GM23248 (cell line): Measurements from ENCODE around the gene TMED9. TPM values are rescaled to one million over a fixed set of nuclear protein-coding genes. Genes with fewer than 3 reads are reported as not detected.

Experiments used
- DNase-seq: peaks from one replicate; pipeline ENCODE4 v3.0.0-alpha.2; 2015
- H2AFZ ChIP-seq: fragments of 200-600 bp; sonication (generic); 2 replicates; pipeline ENCODE4 v1.6.1; 2016; ENCODE audit warnings: antibody characterized with exemption
- H3F3A ChIP-seq: fragments of 200-600 bp; sonication (generic); 2 replicates; pipeline ENCODE4 v1.6.1; 2016; ENCODE audit warnings: mild to moderate bottlenecking, antibody characterized with exemption, mixed run types; ENCODE audit not compliant: insufficient read depth
- H3K27ac ChIP-seq: fragments of 200-600 bp; sonication (generic); 2 replicates; pipeline ENCODE4 v1.5.1; 2016; ENCODE audit warnings: mild to moderate bottlenecking
- H3K27me3 ChIP-seq: fragments of 200-600 bp; sonication (generic); replicated peaks from 2 replicates; pipeline ENCODE4 v1.6.1; 2016; ENCODE audit warnings: mild to moderate bottlenecking; ENCODE audit not compliant: insufficient read depth
- H3K36me3 ChIP-seq: fragments of 200-600 bp; sonication (generic); 2 replicates; pipeline ENCODE4 v1.6.1; 2016; ENCODE audit warnings: low read depth, mild to moderate bottlenecking
- H3K4me1 ChIP-seq: fragments of 200-600 bp; sonication (generic); 2 replicates; pipeline ENCODE4 v1.6.1; 2016; ENCODE audit warnings: mild to moderate bottlenecking; ENCODE audit not compliant: insufficient read depth
- H3K4me2 ChIP-seq: fragments of 200-600 bp; sonication (generic); one replicate; pipeline ENCODE4 v1.6.1; 2016; ENCODE audit warnings: mild to moderate bottlenecking; ENCODE audit not compliant: unreplicated experiment
- H3K4me3 ChIP-seq: fragments of 200-600 bp; sonication (generic); 2 replicates; pipeline ENCODE4 v1.5.1; 2016; ENCODE audit warnings: mild to moderate bottlenecking
- H3K79me2 ChIP-seq: fragments of 200-600 bp; sonication (generic); 2 replicates; pipeline ENCODE4 v1.6.1; 2016; ENCODE audit warnings: mild to moderate bottlenecking; ENCODE audit not compliant: insufficient read depth
- H3K9ac ChIP-seq: fragments of 200-600 bp; sonication (generic); 2 replicates; pipeline ENCODE4 v1.6.1; 2016; ENCODE audit warnings: mild to moderate bottlenecking
- H3K9me2 ChIP-seq: fragments of 200-600 bp; sonication (generic); 2 replicates; pipeline ENCODE4 v1.6.1; 2016; ENCODE audit warnings: mixed run types, mild to moderate bottlenecking, moderate library complexity; ENCODE audit not compliant: insufficient read depth
- H3K9me3 ChIP-seq: fragments of 200-600 bp; sonication (generic); one replicate; pipeline ENCODE4 v1.6.1; 2017; ENCODE audit warnings: low read depth
- H4K20me1 ChIP-seq: fragments of 200-600 bp; sonication (generic); 2 replicates; pipeline ENCODE4 v1.6.0; 2016; ENCODE audit not compliant: insufficient read depth
- EZH2 ChIP-seq: fragments of 200-600 bp; sonication (generic); IDR thresholded peaks from 2 replicates; pipeline ENCODE4 v1.6.1; 2018; ENCODE audit warnings: antibody characterized with exemption, mild to moderate bottlenecking; ENCODE audit not compliant: insufficient read depth, poor library complexity, severe bottlenecking
- EZH2phosphoT487 ChIP-seq: fragments of 200-600 bp; sonication (generic); IDR thresholded peaks from 2 replicates; pipeline ENCODE4 v1.6.1; 2018; ENCODE audit warnings: antibody characterized with exemption, moderate library complexity, mild to moderate bottlenecking, low read depth; ENCODE audit not compliant: insufficient read depth
- WGBS, 2 experiments: methylation state at CpG; one replicate each; pipeline ENCODE4 v1.1.6; 2015 to 2017; ENCODE audit warnings: low lambda C conversion rate in 2 of 2, low coverage in 1 of 2; ENCODE audit errors: missing lambda C conversion rate in 2 of 2; 5-methylcytosine and 5-hydroxymethylcytosine counted together
- in situ Hi-C: fragments of 300-500 bp; cut with MboI; formaldehyde crosslinking; loops from 2 replicates; pipeline ENCODE4 v1.15.0; 2020
- polyA plus RNA-seq: library from polyadenylated mRNA; unstranded; fragments of >200 nt; fragmentation: Nextera tagmentation; extraction: Ambion mirVana; gene quantifications from 2 replicates; pipeline ENCODE4 v1.2.1, GENCODE V29; 2016
- total RNA-seq: library from RNA; depleted of rRNA; stranded (reverse); fragments of >200 nt; shearing (Covaris generic); gene quantifications from 2 replicates; pipeline ENCODE4 v1.2.3, GENCODE V29; 2014

The TMED9 gene
- total and polyA plus RNA-seq, 2 experiments from 2014 or later: 138 to 282 TPM

DNA sequence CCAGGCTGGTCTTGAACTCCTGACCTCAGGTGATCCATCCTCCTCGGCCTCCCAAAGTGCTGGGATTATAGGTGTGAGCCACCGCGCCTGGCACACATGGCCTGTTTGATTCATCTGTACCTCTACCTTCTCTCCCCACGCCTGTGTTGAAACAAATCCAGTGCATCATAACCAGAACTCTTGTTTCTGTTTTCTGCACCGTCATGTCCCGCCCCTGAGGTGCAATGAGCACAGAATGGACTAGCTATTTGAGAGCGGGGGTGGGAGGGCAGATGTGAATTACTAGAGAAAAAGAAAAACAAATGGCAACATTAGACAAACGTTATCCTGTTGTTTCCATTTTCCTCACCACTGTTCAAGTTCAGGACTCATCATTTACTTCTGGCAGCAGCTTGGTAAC lies 27.0 kb upstream of the TMED9 start:
- Histone ChIP-seq H3K27ac (no peak overlapping the region), H2AFZ (no peak overlapping the region), H3K4me2 (no peak overlapping the region), H3K4me1 (no peaks in the 10 kb centered on the region), H4K20me1 (no peaks in the 10 kb centered on the region), H3K4me3 (no peak overlapping the region), H3K9ac (no peak overlapping the region), H3K9me2 (no peaks in the 10 kb centered on the region), H3K79me2 (no peaks in the 10 kb centered on the region), H3F3A (no peaks in the 10 kb centered on the region), H3K27me3 (no peaks in the 10 kb centered on the region; the same call in none of the 2 replicates), H3K36me3 (no peaks in the 10 kb centered on the region), H3K9me3 (no peaks in the 10 kb centered on the region)
- in situ Hi-C loops: no loop called here
- TF ChIP-seq EZH2 (no peak), EZH2phosphoT487 (no peak)
- WGBS, 2 experiments: 54 to 59% methylated on average over 8 of the region's 8 CpGs
- DNase-seq: no peak

GRCh38 chr5:177568326-177568725 lies 23.7 kb upstream of the TMED9 start:
- Histone ChIP-seq H3K9me2 (no peaks in the 10 kb centered on the region), H3K9ac (no peak overlapping the region), H3K36me3 (no peaks in the 10 kb centered on the region), H3K4me2 (no peak overlapping the region), H2AFZ (no peak overlapping the region), H3F3A (no peaks in the 10 kb centered on the region), H4K20me1 (no peaks in the 10 kb centered on the region), H3K27me3 (no peaks in the 10 kb centered on the region; the same call in 1 of the 2 replicates), H3K4me1 (no peaks in the 10 kb centered on the region), H3K9me3 (no peaks in the 10 kb centered on the region), H3K79me2 (no peaks in the 10 kb centered on the region), H3K4me3 (no peak overlapping the region), H3K27ac (no peak overlapping the region)
- 71 to 73% methylated on average over 7 of the region's 7 CpGs for WGBS, 2 experiments
- TF ChIP-seq EZH2phosphoT487 (no peak), EZH2 (no peak)
- in situ Hi-C loops: no loop called here
- no peak for DNase-seq

DNA sequence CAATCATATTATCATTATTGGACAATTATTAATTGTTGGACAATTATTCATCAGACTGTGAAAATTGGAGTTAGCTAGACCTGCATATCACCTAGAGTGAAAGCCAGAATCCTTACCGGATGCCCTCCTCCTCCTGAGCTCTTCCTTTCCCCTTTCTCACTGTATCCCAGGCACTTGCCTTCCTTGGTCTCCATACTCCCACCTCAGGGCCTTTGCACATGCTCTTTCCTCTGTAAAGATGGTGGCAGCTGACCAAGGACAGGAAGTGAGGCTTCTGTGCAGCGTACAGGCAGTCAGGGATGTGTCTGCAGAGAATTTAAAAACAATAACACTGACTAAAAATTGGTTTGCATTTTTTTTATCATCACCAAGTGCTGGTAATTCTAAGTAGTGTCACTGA lies 22.1 kb upstream of the TMED9 start:
- in situ Hi-C loops: no loop called here
- 42 to 48% methylated on average over 2 of the region's 2 CpGs for WGBS, 2 experiments
- no peak overlapping the region for H3K4me2 ChIP-seq

DNA sequence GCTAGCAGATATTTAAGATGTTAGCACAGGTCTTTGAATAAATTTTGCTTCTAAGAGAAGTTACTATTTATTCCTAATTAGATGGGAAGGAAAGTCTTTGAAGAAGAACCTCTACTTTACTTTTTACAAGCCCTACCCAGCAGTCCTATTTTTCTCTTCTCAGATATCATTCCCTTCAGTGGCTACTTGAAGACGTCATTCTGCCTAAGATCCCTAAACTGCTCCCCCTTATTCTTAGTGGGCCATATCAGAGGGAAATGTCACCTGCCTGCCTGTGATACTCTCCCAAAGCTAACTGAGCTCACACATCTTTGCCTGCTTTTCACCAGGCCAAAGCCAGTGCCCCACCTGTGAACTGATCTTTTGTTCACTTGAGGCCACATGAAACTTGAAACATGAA lies 16.5 kb upstream of the TMED9 start:
- in situ Hi-C loops: no loop called here
- no peak for DNase-seq
- Histone ChIP-seq H3K9me2 (no peaks in the 10 kb centered on the region), H3K4me3 (no peak overlapping the region), H3K4me1 (no peaks in the 10 kb centered on the region), H3K9me3 (no peaks in the 10 kb centered on the region), H3K27me3 (peaks cover 9% of the 10 kb centered on the region; the same call in 1 of the 2 replicates), H3K9ac (no peak overlapping the region), H3K27ac (no peak overlapping the region), H3K36me3 (no peaks in the 10 kb centered on the region), H3K4me2 (no peak overlapping the region), H4K20me1 (no peaks in the 10 kb centered on the region), H3K79me2 (no peaks in the 10 kb centered on the region), H3F3A (no peaks in the 10 kb centered on the region), H2AFZ (no peak overlapping the region)
- 41 to 48% methylated on average over 1 of the region's 1 CpG for WGBS, 2 experiments
- TF ChIP-seq EZH2 (no peak), EZH2phosphoT487 (no peak)

More for the DNA sequence above, 22.1 kb upstream of the TMED9 start:
- Histone ChIP-seq H3K4me3 (no peak overlapping the region), H3K4me1 (no peaks in the 10 kb centered on the region), H2AFZ (no peak overlapping the region), H3F3A (no peaks in the 10 kb centered on the region), H3K9me2 (no peaks in the 10 kb centered on the region), H3K9ac (no peak overlapping the region), H3K79me2 (no peaks in the 10 kb centered on the region), H3K36me3 (no peaks in the 10 kb centered on the region), H4K20me1 (no peaks in the 10 kb centered on the region), H3K27me3 (peaks cover 9% of the 10 kb centered on the region), H3K9me3 (no peaks in the 10 kb centered on the region), H3K27ac (no peak overlapping the region)
- no peak for TF ChIP-seq EZH2phosphoT487
- TF ChIP-seq EZH2: no peak
- no peak for DNase-seq

DNA sequence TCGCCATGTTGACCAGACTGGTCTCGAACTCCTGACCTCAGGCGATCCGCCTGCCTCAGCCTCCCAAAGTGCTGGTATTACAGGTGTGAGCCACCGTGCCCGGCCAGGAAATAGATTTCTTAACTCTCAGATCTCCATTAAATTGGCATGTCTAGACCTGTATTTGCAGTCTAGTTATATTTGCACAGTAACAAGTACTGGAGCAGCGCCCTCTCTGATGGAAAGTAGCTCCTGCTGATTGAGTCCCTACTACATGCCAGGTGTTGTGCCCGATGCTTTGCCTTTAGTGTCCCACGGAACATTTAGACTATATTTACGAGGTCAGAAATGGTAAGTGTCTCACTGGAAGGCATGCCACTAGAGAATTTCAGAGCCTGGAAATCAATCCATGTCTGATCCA lies 15.8 kb upstream of the TMED9 start:
- H3K4me2 ChIP-seq: no peak overlapping the region
- no peak overlapping the region for H3K4me3 ChIP-seq
- H3K9me2 ChIP-seq: no peaks in the 10 kb centered on the region
- no peak overlapping the region for H3K27ac ChIP-seq
- H3K27me3 ChIP-seq: peaks cover 9% of the 10 kb centered on the region; the same call in 1 of the 2 replicates
- in situ Hi-C loops: no loop called here
- H3K9me3 ChIP-seq: no peaks in the 10 kb centered on the region
- no peaks in the 10 kb centered on the region for H3K4me1 ChIP-seq
- DNase-seq: no peak
- no peak overlapping the region for H2AFZ ChIP-seq
- no peaks in the 10 kb centered on the region for H3K36me3 ChIP-seq
- WGBS, 2 experiments: 54 to 61% methylated on average over 10 of the region's 10 CpGs
- no peak for TF ChIP-seq EZH2
- TF ChIP-seq EZH2phosphoT487: no peak
- H4K20me1 ChIP-seq: no peaks in the 10 kb centered on the region
- H3F3A ChIP-seq: no peaks in the 10 kb centered on the region
- no peak overlapping the region for H3K9ac ChIP-seq
- H3K79me2 ChIP-seq: no peaks in the 10 kb centered on the region
